ENCODE data around the gene RHOG. TPM values are rescaled to one million over a fixed set of nuclear protein-coding genes. Genes with fewer than 3 reads are reported as not detected.

The RHOG gene
- 44.2 and 52.5 TPM in 2 replicates for total RNA-seq

DNA sequence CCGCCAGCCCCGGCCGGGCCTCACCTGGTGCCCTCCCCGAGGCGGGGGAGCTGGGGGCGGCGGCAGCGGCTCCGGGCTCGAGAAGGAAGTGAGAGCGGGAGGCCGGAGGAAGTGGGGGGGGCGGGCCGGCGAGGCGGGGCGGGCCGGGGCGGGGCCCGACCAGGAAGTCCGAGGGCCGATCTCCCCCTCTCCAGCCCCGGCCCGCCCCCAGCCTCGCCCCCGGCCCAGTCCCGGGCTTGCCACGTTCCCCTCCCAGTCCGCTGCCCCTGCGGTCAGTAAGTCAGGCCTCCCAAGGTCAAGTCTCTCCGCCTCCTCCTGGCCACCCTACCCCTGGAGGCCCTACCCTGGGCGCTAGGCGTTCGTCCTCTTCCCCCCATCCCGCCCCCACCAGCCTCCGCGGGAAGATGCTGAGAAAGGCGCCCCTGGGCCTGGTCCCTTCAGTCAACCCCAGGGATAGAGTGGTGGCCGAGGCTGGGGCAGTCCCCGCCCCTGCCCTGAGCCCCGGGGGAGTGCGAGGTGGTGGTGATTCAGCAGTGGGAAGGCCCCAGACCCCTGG is at the start of gene RHOG:
Gene RHOG, minus strand, starts transcription at position 90 of the 556 bp plus-strand sequence. CDS start 12,821 bp downstream, outside the sequence.

DNA sequence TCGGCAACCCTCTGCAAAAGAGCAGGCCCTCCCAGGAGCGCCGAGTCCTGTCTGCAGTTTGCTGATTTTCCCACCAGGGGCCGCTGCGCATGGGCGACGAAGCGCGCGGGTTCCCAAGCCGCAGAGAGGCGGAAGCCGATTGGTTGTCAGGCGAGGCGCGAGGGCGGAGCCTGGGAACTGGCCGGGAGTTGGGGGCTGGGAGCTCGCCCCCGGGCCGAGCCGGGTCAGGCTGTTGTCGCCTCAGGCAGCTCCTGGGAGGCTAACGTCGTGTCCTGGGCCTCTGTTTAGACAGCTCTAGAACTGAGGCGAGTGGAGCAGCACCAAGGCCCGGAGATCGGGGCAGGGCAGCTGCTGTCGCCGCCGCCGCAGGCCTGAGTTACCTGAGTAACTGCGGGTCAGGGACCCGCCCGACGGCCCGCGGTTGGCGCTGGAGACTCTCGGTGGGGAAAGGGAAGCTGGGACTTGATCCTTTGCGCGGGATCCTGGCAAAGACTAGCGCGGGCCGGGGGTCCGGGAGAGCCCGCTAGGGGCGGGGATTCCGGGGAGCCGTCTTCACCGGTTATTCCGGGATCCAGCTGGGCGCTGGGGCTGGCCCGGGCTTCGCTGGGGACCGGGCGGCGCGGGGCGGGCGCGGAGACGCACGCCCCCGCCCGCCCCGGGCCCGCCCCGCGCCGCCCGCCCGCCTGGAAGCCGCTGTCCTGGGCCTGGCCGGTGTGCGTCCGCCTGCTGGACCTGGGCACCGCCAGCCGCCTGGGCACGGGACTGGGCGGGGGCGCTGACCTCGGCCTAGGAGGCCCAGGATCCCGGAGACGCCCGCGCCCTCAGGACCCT is 14.4 kb upstream of the RHOG start, which contains the start of gene STIM1:
Gene STIM1, plus strand, starts transcription at position 688 of the 831 bp plus-strand sequence. CDS start 607 bp downstream, outside the sequence.

DNA sequence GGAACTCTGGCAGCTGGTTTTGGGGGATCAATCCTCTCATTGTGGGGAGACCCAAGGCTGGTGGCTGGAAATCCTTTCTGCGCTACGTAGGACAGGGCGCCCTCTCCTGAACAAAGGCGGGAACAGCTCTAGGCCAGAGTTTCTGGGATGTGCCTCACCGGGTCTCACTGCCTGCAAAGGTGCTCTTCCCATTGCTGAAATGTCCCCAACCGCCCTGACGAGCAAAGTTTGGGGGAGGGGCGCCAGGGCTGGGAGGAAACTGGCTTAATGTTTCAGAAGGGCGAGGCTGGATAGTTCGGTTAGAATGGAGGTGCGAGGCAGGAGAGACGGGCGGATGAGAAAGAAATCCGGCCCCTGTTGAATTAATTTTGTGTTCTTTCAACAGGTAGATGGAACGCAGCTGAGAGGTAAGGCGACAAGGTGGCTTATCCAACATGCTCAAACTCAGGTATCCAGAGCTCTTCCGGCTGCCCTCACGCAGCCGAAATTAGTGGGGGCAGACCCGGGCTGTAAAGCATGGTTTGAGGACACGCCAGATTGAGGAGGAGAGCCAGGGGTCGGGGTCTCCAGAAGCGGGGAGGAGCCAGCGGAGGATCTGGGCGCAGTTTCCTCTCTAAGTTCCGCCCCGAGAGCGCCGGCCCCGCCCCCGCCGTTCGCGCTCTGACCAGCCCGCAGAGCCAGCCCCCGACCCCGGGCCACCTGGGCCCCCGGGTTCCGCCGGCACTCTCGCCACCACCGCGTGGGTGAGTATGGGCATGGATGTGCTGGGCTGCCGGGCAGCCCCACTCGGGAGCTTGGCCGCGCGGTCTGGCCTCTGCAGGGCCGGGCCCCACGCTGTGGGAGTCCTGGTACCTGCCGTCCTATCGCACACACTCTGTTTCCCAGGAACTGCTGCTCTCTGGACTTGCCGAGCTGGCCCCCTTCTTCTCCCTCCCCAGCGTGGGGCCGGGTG is 32.6 kb downstream of the RHOG start, which contains the start of gene PGAP2:
Gene PGAP2, plus strand, starts transcription at position 652 of the 952 bp plus-strand sequence. CDS start 2,700 bp downstream, outside the sequence.

DNA sequence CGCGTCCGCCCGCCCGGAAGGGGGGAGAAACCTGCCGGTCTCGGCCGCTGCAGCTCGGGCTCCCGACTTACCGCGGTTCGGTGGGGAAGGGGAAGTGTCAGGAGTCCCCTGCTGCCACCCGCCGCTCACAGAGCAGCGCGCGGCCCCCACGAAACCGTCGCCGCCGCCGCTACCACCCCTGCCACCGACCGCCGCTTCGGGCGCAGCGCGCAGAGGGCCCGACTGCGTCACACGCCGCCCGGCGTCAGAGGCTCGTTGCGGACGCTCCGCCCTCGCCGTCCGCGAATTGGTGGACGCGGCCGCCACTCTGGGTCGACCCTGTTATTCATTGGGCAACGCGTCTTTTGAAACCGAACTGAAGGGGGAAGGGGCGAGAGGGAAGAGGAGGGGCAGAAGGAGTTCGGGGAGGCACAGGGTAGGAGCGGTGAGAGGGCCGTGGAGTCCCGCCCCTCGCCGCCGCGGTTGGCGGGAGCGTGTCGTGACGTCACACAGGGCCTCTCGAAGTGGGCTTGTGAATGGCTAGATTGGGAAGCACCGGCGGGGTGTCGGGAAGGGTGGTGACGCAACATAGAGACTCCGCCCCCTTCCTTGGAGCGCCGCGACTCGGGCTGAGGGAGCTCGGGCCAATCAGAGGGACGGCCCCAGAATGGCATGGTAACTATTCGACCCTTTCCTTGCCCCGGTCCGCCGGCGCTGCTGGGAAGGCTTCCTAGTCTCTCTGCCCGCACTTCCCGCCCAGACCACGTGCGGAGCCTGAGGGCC is 43.2 kb downstream of the RHOG start, which contains the start of gene NUP98:
Gene NUP98, minus strand, starts transcription at position 226 of the 762 bp plus-strand sequence. CDS start 15,437 bp downstream, outside the sequence.

Other genes starting within 250 kb of the RHOG start
- not detected in 2 replicates for gene ART5, start 199.0 kb downstream of the RHOG start, total RNA-seq
- gene ART1, start 195.8 kb downstream of the RHOG start, total RNA-seq, result not detected in 2 replicates
- gene CHRNA10, start 169.6 kb downstream of the RHOG start, total RNA-seq, result 0.30 and 0.34 TPM in 2 replicates
- 95.0 and 111 TPM in 2 replicates for gene NUP98, start 43.4 kb downstream of the RHOG start, total RNA-seq
- gene PGAP2, start 32.4 kb downstream of the RHOG start, total RNA-seq, result 16.1 and 18.1 TPM in 2 replicates
- gene STIM1, start 14.7 kb upstream of the RHOG start, total RNA-seq, result 13.1 and 13.7 TPM in 2 replicates

All from bronchus fibroblast of lung (primary cell).